Esophagus muscularis mucosa (tissue), 4 donors: ENCODE measurements around the gene CAMTA1.

Experiments
- CTCF ChIP-seq, 3 experiments: fragments of 200-600 bp in 2 of 3; fragments of 450-650 bp in 1 of 3; sonication (generic) in 2 of 3; IDR thresholded peaks; one replicate each; pipeline ENCODE4 v1.5.1; 2017 to 2019; ENCODE audit warnings: antibody characterized with exemption in 3 of 3, mild to moderate bottlenecking in 2 of 3, moderate library complexity in 1 of 3
- EP300 ChIP-seq: sonication (generic); formaldehyde crosslinking; IDR thresholded peaks from one replicate; pipeline ENCODE4 v1.6.1; 2017; ENCODE audit warnings: antibody characterized with exemption
- POLR2A ChIP-seq: fragments of 450-650 bp; IDR thresholded peaks from one replicate; pipeline ENCODE4 v1.6.1; 2017; ENCODE audit warnings: antibody characterized with exemption, moderate library complexity, mild to moderate bottlenecking, low read depth
- POLR2AphosphoS5 ChIP-seq, 2 donors: sonication (generic); formaldehyde crosslinking; IDR thresholded peaks; one replicate each; pipeline ENCODE4 v1.6.1; 2017; ENCODE audit warnings: antibody characterized with exemption in 2 of 2

DNA sequence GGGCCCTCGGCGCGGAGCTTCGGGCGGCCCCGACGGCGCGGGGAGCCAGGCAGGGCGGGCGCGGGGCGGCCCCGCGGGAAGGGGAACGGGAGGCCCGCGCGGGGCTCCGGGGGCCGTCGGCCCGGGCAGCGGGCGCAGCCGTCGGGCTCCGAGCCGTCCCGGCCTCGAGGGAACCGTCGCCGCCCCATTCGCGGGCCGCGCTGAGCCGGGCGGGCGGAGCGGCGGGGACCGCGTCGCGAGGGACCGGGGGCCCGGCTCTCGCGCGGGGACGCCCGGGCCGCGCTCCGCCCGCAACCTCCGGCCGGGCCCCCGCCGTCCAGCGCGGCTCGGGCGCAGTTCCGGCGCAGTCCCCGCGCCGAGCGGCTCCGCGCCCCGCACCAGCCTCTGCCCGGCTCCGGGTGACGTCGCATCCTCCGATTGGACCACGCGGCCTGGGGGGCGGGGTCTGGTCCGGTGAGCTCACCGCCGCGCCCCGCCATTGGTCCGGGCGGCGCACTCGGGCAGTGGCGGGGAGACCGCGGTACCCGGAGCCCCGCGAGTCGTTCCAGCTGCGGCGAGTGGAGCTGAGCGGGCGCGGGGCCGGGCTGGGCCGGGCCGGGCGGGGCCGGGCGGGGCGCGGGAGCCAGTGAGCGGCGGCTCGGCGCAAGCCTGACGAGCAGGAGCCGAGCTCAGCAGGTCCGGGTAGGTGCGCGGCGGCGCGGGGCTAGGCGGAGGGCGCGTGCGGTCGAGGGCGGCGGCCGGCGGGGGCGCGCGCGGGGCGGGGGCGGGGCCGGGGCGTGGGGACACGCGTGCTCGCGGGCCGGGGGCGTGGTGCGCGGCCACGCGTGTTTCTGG lies 919.2 kb downstream of the CAMTA1 start:
- TF ChIP-seq CTCF (IDR thresholded peaks at IDR 0.05): no peak
- TF ChIP-seq POLR2A: no peak
- TF ChIP-seq EP300: no peak
- TF ChIP-seq POLR2AphosphoS5 (IDR thresholded peaks at IDR 0.05): peak; percentile 55 to 73
